ENCODE measurements around the gene MEGF9. TPM values are rescaled to one million over a fixed set of nuclear protein-coding genes. Genes with fewer than 3 reads are reported as not detected.
A peak's percentile ranks its signal among the peaks of the same experiment; 100 is the strongest.

The MEGF9 gene
- total RNA-seq, 1 donor from 2014 or later = 14.3 TPM

- no peak for DNase-seq (ENCODE audit: low spot score in 2 of 2)
- H3K4me1 ChIP-seq = peaks cover 7 to 17% of the 10 kb centered on the region in 2 donors
- no peak overlapping the region for H3K4me3 ChIP-seq
- intact Hi-C loops (cut with DNase I) = no loop called here
- peaks cover 25 to 40% of the 10 kb centered on the region in 2 donors for H3K36me3 ChIP-seq
- H3K27me3 ChIP-seq = no peaks in the 10 kb centered on the region
- H3K27ac ChIP-seq = peak overlapping the region; percentile 66 to 72
- no peaks in the 10 kb centered on the region for H3K9me3 ChIP-seq
- no peak for TF ChIP-seq CTCF (IDR thresholded peaks at IDR 0.05)
Measured at GRCh38 chr9:120569556-120569955, 144.7 kb downstream of the MEGF9 start.

DNA sequence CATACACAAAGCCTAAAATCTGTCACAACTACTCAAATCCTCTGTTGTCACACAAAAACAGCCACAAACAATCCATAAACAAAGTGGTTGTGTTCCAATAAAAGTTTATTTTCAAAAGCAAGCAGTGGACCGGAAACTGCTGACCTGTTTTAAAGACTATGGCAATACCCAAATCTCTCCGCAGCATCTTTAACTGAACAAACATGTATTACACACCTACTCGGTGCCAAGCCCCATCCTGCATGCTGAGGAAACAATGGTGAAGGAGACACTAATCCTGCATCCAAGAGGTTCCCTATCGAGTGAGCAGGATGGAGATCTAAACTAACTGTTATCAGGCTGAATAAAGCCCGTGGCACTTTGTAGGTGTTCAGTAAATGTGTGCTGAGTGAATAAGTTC lies 145.5 kb downstream of the MEGF9 start:
- no peak for DNase-seq (ENCODE audit: low spot score in 2 of 2)
- Histone ChIP-seq H3K27ac (no peak overlapping the region), H3K36me3 (peaks cover 28 to 43% of the 10 kb centered on the region in 2 donors), H3K4me1 (peaks cover 7 to 17% of the 10 kb centered on the region in 2 donors), H3K4me3 (no peak overlapping the region), H3K9me3 (no peaks in the 10 kb centered on the region), H3K27me3 (no peaks in the 10 kb centered on the region)
- no peak for TF ChIP-seq CTCF (IDR thresholded peaks at IDR 0.05)
- intact Hi-C loops (cut with DNase I) = no loop called here

DNA sequence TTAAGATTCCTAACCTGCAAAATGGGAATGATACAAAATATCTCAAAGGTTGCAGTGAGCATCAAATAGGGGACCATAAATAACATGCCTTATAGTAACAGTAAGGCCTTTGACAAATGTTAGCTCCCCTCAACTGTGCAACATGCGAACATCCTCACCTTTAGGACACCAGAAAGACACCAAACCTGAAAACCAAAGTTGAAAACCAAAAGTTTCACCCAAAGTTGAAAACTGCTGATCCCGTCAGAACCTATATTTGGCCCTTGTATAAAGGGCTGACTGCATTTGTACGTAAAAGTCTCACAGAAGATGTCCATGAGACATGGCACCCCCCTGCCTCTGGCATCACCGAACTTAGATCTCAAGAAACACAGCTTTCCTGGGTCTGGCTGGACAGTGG lies 146.4 kb downstream of the MEGF9 start:
- Histone ChIP-seq H3K4me1 (peaks cover 7 to 17% of the 10 kb centered on the region in 2 donors), H3K36me3 (peaks cover 34 to 47% of the 10 kb centered on the region in 2 donors), H3K9me3 (no peaks in the 10 kb centered on the region), H3K27ac (no peak overlapping the region), H3K27me3 (no peaks in the 10 kb centered on the region), H3K4me3 (no peak overlapping the region)
- no peak for DNase-seq (ENCODE audit: low spot score in 2 of 2)
- TF ChIP-seq CTCF (IDR thresholded peaks at IDR 0.05) = no peak
- intact Hi-C loops (cut with DNase I) = no loop called here

DNA sequence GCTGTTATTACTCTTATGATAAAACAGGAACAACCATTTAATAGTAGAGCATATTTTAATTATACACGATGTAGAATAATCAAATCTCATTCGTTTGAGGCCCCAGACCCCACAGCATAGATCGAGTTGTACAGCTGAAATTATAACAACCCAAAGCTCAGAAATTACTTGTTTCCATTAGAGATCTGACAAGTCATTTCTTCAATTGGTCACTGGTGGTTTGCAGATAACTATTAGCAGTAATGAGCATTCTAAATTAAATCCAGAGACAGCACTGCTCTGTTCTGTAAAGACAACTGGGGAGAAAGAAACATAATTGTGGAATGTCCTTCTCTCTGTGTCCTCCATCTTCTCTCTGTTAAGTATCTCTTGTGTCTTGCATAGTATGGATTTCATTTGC lies 147.2 kb downstream of the MEGF9 start:
- Histone ChIP-seq H3K27ac (no peak overlapping the region), H3K4me1 (peaks cover 7 to 17% of the 10 kb centered on the region in 2 donors), H3K9me3 (no peaks in the 10 kb centered on the region), H3K27me3 (no peaks in the 10 kb centered on the region), H3K4me3 (no peak overlapping the region), H3K36me3 (peaks cover 36 to 47% of the 10 kb centered on the region in 2 donors)
- no peak for DNase-seq (ENCODE audit: low spot score in 2 of 2)
- no peak for TF ChIP-seq CTCF (IDR thresholded peaks at IDR 0.05)
- intact Hi-C loops (cut with DNase I) = no loop called here

DNA sequence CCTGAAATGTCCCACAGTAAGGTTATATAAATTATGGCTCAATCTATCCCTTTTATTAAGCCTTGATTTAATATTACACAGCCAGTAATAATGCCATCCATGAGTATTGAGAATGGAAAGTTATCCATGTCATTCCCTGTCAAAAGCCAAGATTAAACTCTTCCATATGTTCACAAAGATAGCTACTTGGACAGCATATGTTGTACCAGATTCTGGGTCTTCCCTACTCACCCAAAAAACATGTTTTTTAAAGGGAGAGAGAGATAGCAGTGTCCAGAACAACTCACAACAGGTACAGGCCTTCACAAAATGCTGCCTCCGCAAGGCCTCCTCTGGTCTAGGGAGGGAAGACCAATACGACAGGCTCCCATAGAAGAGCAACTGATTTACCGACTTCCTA lies 149.7 kb downstream of the MEGF9 start:
- Histone ChIP-seq H3K27me3 (no peaks in the 10 kb centered on the region), H3K4me3 (no peak overlapping the region), H3K27ac (no peak overlapping the region), H3K36me3 (peaks cover 32 to 40% of the 10 kb centered on the region in 2 donors), H3K9me3 (no peaks in the 10 kb centered on the region), H3K4me1 (no peaks in the 10 kb centered on the region)
- intact Hi-C loops (cut with DNase I) = no loop called here
- no peak for TF ChIP-seq CTCF (IDR thresholded peaks at IDR 0.05)
- no peak for DNase-seq (ENCODE audit: low spot score in 2 of 2)

DNA sequence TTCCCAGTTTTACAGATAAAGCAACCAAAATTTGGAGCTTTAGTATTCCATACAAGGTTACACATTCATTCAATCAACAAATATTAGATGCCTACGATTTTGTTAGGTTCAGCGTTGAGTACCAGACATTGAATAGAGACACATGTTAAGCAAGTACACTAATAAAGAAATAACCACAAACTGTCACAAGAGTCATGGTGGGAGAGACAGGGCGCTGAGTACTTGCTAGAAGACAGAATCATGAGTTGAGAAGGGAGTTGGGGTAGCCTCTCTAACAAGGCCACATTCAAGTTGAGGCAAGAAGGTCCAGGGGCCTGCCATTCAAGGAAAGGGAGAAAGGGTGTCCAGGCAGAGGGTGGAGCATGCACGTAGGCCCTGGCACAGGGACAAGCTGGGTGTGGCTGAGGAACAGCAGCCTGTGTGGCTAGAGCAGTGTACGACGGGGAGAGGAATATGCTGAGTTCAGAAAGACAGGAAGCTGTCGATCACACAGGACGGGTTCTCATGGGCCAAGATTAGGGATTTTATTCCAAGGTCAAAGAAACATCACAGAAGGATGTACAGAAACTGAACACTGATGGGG lies 151.3 kb downstream of the MEGF9 start:
- Histone ChIP-seq H3K4me1 (no peaks in the 10 kb centered on the region), H3K9me3 (no peaks in the 10 kb centered on the region), H3K4me3 (no peak overlapping the region), H3K27ac (no peak overlapping the region), H3K27me3 (no peaks in the 10 kb centered on the region), H3K36me3 (peaks cover 26 to 28% of the 10 kb centered on the region in 2 donors)
- intact Hi-C loops (cut with DNase I) = no loop called here
- TF ChIP-seq CTCF (IDR thresholded peaks at IDR 0.05) = no peak
- DNase-seq (ENCODE audit: low spot score in 2 of 2) = no peak
